ENCODE data around the gene DNAI2.

Gene DNAI2

DNA sequence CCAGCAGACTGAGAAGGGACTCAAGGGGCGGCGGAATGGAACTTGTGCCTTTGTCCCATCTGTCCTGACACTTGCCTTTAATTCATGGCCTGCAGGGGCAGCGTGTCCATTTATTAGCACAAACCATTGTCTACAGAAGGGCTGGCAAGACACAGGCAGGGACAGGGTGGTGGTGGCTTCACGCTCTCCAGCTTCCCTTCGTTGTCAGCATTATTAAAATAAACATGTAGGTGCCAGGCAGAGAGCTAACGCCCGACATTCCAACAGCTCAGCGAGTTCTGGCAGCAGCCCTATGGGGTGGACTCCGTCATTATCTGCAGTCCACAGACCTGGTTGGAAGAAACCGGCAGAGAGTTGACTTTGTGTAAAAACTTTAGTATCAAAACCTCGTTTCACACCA lies 16.3 kb downstream of the DNAI2 start:
- Histone ChIP-seq H3K36me3 (no peaks in the 10 kb centered on the region), H3K27ac (no peak overlapping the region), H3K27me3 (no peaks in the 10 kb centered on the region), H3K9me3 (no peaks in the 10 kb centered on the region), H3K4me3 (no peak overlapping the region), H3K4me1 (no peaks in the 10 kb centered on the region)
- TF ChIP-seq CTCF (IDR thresholded peaks at IDR 0.05) = no peak
- intact Hi-C loops (cut with DNase I; ENCODE audit: low total_unique reads) = no loop called here
- DNase-seq = no peak

DNA sequence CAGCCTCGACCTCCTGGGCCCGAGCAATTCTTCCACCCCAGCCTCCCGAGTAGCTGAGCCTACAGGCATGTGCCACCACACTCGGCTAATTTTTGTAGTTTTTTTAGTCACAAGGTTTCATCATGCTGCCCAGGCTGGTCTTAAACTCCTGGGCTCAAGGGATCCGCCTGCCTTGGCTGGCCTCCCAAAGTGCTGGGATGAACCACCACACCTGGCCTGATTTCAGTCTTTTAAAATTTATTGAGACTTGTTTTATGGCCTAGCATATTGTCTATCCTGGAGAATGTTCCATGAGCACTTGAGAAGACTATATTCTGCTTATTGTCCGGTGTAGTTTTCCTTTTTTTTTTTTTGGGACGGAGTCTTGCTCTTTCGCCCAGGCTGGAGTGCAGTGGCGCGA lies 18.5 kb downstream of the DNAI2 start:
- intact Hi-C loops (cut with DNase I; ENCODE audit: low total_unique reads) = no loop called here
- H3K36me3 ChIP-seq = no peaks in the 10 kb centered on the region
- TF ChIP-seq CTCF (IDR thresholded peaks at IDR 0.05) = no peak
- no peaks in the 10 kb centered on the region for H3K4me1 ChIP-seq
- peaks cover 0 to 1% of the 10 kb centered on the region in 2 donors for H3K27me3 ChIP-seq
- H3K27ac ChIP-seq = no peak overlapping the region
- H3K9me3 ChIP-seq = no peaks in the 10 kb centered on the region
- DNase-seq = no peak
- H3K4me3 ChIP-seq = no peak overlapping the region

- DNase-seq = no peak
- intact Hi-C loops (cut with DNase I; ENCODE audit: low total_unique reads) = no loop called here
- TF ChIP-seq CTCF (IDR thresholded peaks at IDR 0.05) = no peak
- Histone ChIP-seq H3K27me3 (peaks cover 0 to 34% of the 10 kb centered on the region in 2 donors), H3K36me3 (no peaks in the 10 kb centered on the region), H3K27ac (no peak overlapping the region), H3K4me3 (no peak overlapping the region), H3K4me1 (no peaks in the 10 kb centered on the region), H3K9me3 (no peaks in the 10 kb centered on the region)
Measured at GRCh38 chr17:74295625-74296547, 21.9 kb downstream of the DNAI2 start.

GRCh38 chr17:74296548-74296936 lies 22.5 kb downstream of the DNAI2 start:
- no peak overlapping the region for H3K27ac ChIP-seq
- no peak overlapping the region for H3K4me3 ChIP-seq
- H3K9me3 ChIP-seq = no peaks in the 10 kb centered on the region
- peak; percentile 14 to 24 for TF ChIP-seq CTCF (IDR thresholded peaks at IDR 0.05)
- H3K4me1 ChIP-seq = no peaks in the 10 kb centered on the region
- intact Hi-C loops (cut with DNase I; ENCODE audit: low total_unique reads) = no loop called here
- H3K36me3 ChIP-seq = no peaks in the 10 kb centered on the region
- DNase-seq = peak in 1 of 2 donors; percentile 56
- peaks cover 0 to 38% of the 10 kb centered on the region in 2 donors for H3K27me3 ChIP-seq

GRCh38 chr17:74297941-74298340 lies 23.9 kb downstream of the DNAI2 start:
- H3K4me3 ChIP-seq = no peak overlapping the region
- H3K36me3 ChIP-seq = no peaks in the 10 kb centered on the region
- no peak for TF ChIP-seq CTCF (IDR thresholded peaks at IDR 0.05)
- no peak for DNase-seq
- no peak overlapping the region for H3K27ac ChIP-seq
- H3K4me1 ChIP-seq = no peaks in the 10 kb centered on the region
- peaks cover 0 to 38% of the 10 kb centered on the region in 2 donors for H3K27me3 ChIP-seq
- intact Hi-C loops (cut with DNase I; ENCODE audit: low total_unique reads) = no loop called here
- H3K9me3 ChIP-seq = no peaks in the 10 kb centered on the region
